IPS DF 19.7 (cell line): ENCODE measurements around the gene LMF2.
"Not testable (repeated sequence)": the region's sequence is repeated elsewhere in the genome, so short reads cannot be mapped to it uniquely, and the experiment has no call there.

Source experiments
- DNase-seq: peaks from one replicate; pipeline ENCODE4 v3.0.0-alpha.2; 2013; ENCODE audit warnings: low read depth, low spot score

Gene LMF2

GRCh38 chr22:50523458-50523805 is 15.9 kb upstream of the LMF2 start:
- DNase-seq = no peak

- no peak for DNase-seq
Measured at GRCh38 chr22:50522806-50523438, 15.4 kb upstream of the LMF2 start.

- DNase-seq = no peak
Measured at GRCh38 chr22:50522208-50522805, 14.8 kb upstream of the LMF2 start.

GRCh38 chr22:50521710-50522109 is 14.2 kb upstream of the LMF2 start:
- no peak for DNase-seq

- DNase-seq = no peak
Measured at GRCh38 chr22:50520826-50521453, 13.4 kb upstream of the LMF2 start.

- not testable (repeated sequence) for DNase-seq
Measured at GRCh38 chr22:50520184-50520583, 12.7 kb upstream of the LMF2 start.

- no peak for DNase-seq
Measured at GRCh38 chr22:50519151-50519550, 11.6 kb upstream of the LMF2 start.

- no peak for DNase-seq
Measured at GRCh38 chr22:50518606-50519005, 11.1 kb upstream of the LMF2 start.

- no peak for DNase-seq
Measured at GRCh38 chr22:50517495-50518260, 10.2 kb upstream of the LMF2 start.

GRCh38 chr22:50516891-50517290 is 9.4 kb upstream of the LMF2 start:
- DNase-seq = no peak

GRCh38 chr22:50516068-50516467 is 8.6 kb upstream of the LMF2 start:
- DNase-seq = no peak

GRCh38 chr22:50513175-50513574 is 5.7 kb upstream of the LMF2 start:
- no peak for DNase-seq

GRCh38 chr22:50508897-50509296 is 1.4 kb upstream of the LMF2 start:
- DNase-seq = no peak

- peak; percentile 77 for DNase-seq
Measured at GRCh38 chr22:50507991-50508884, 736 bp upstream of the LMF2 start, which contains the start of gene NCAPH2. Gene NCAPH2 (plus strand): TSS chr22:50508224. CDS start chr22:50508338, 114 bp downstream.

- DNase-seq = no peak
Measured at GRCh38 chr22:50506611-50507420, 686 bp downstream of the LMF2 start.

- no peak for DNase-seq
Measured at GRCh38 chr22:50505776-50506610, 1.5 kb downstream of the LMF2 start.

GRCh38 chr22:50505276-50505775 is 2.2 kb downstream of the LMF2 start:
- DNase-seq = no peak

GRCh38 chr22:50504369-50505211 is 2.9 kb downstream of the LMF2 start:
- no peak for DNase-seq
